ENCODE measurements around the gene MPV17L2.
A peak's percentile ranks its signal among the peaks of the same experiment; 100 is the strongest.

MPV17L2 gene

GRCh38 chr19:18191640-18192062, 1.4 kb upstream of the MPV17L2 start:
- Histone ChIP-seq H2AFZ (ENCODE audit: low read length) (peak overlapping the region; percentile 75), H3K4me2 (ENCODE audit: low read depth, low read length) (peak overlapping the region; percentile 78; the same call in 1 of the 2 replicates), H3K79me2 (ENCODE audit: low read length) (peaks cover 7% of the 10 kb centered on the region), H4K20me1 (ENCODE audit: insufficient read depth, low read length) (no peaks in the 10 kb centered on the region), H3K4me1 (ENCODE audit: low read length) (peaks cover 8% of the 10 kb centered on the region; the same call in 1 of the 2 replicates), H3F3A (ENCODE audit: insufficient read depth, low read length) (peaks cover 11% of the 10 kb centered on the region), H3K36me3 (replicated peaks; ENCODE audit: insufficient read depth, low read length) (no peaks in the 10 kb centered on the region), H3K4me3 (ENCODE audit: low read length) (peak overlapping the region; percentile 57), H3K9ac (ENCODE audit: low read length) (no peak overlapping the region), H3K27ac (ENCODE audit: low read length) (peak overlapping the region; percentile 44; the same call in 1 of the 2 replicates), H3K9me3 (replicated peaks; ENCODE audit: insufficient read depth, low read length) (no peaks in the 10 kb centered on the region), H3K9me2 (replicated peaks; ENCODE audit: insufficient read depth, low read length) (no peaks in the 10 kb centered on the region), H3K27me3 (replicated peaks; ENCODE audit: insufficient read depth, low read length) (no peaks in the 10 kb centered on the region)
- no peak for DNase-seq
- TF ChIP-seq EZH2phosphoT487 (IDR thresholded peaks at IDR 0.05; ENCODE audit: low read length): no peak
- TF ChIP-seq EZH2 (optimal IDR thresholded peaks at IDR 0.05; ENCODE audit: low read depth, low read length): no peak
- TF ChIP-seq CTCF (IDR thresholded peaks at IDR 0.05; ENCODE audit: low read length): no peak

GRCh38 chr19:18193388-18194180, 566 bp downstream of the MPV17L2 start:
- DNase-seq: no peak
- H3F3A ChIP-seq (ENCODE audit: insufficient read depth, low read length): peaks cover 11% of the 10 kb centered on the region
- H3K4me2 ChIP-seq (ENCODE audit: low read depth, low read length): peak overlapping the region; percentile 98
- no peaks in the 10 kb centered on the region for H3K36me3 ChIP-seq (replicated peaks; ENCODE audit: insufficient read depth, low read length)
- peak overlapping the region; percentile 90 for H3K4me3 ChIP-seq (ENCODE audit: low read length)
- peak overlapping the region; percentile 83 for H2AFZ ChIP-seq (ENCODE audit: low read length)
- TF ChIP-seq EZH2phosphoT487 (IDR thresholded peaks at IDR 0.05; ENCODE audit: low read length) (no peak), EZH2 (optimal IDR thresholded peaks at IDR 0.05; ENCODE audit: low read depth, low read length) (no peak), CTCF (IDR thresholded peaks at IDR 0.05; ENCODE audit: low read length) (no peak)
- no peaks in the 10 kb centered on the region for H3K9me2 ChIP-seq (replicated peaks; ENCODE audit: insufficient read depth, low read length)
- no peaks in the 10 kb centered on the region for H4K20me1 ChIP-seq (ENCODE audit: insufficient read depth, low read length)
- peak overlapping the region; percentile 73 for H3K9ac ChIP-seq (ENCODE audit: low read length)
- H3K9me3 ChIP-seq (replicated peaks; ENCODE audit: insufficient read depth, low read length): no peaks in the 10 kb centered on the region
- H3K4me1 ChIP-seq (ENCODE audit: low read length): peaks cover 8% of the 10 kb centered on the region; the same call in 1 of the 2 replicates
- no peaks in the 10 kb centered on the region for H3K27me3 ChIP-seq (replicated peaks; ENCODE audit: insufficient read depth, low read length)
- peak overlapping the region; percentile 24; the same call in 1 of the 2 replicates for H3K27ac ChIP-seq (ENCODE audit: low read length)
- peaks cover 7% of the 10 kb centered on the region for H3K79me2 ChIP-seq (ENCODE audit: low read length)

GRCh38 chr19:18194181-18194530, 1.1 kb downstream of the MPV17L2 start:
- Histone ChIP-seq H3F3A (ENCODE audit: insufficient read depth, low read length) (peaks cover 11% of the 10 kb centered on the region), H2AFZ (ENCODE audit: low read length) (no peak overlapping the region), H3K4me2 (ENCODE audit: low read depth, low read length) (peak overlapping the region; percentile 98), H4K20me1 (ENCODE audit: insufficient read depth, low read length) (no peaks in the 10 kb centered on the region), H3K79me2 (ENCODE audit: low read length) (peaks cover 7% of the 10 kb centered on the region), H3K27me3 (replicated peaks; ENCODE audit: insufficient read depth, low read length) (no peaks in the 10 kb centered on the region), H3K36me3 (replicated peaks; ENCODE audit: insufficient read depth, low read length) (no peaks in the 10 kb centered on the region), H3K9me2 (replicated peaks; ENCODE audit: insufficient read depth, low read length) (no peaks in the 10 kb centered on the region), H3K4me3 (ENCODE audit: low read length) (peak overlapping the region; percentile 90), H3K9ac (ENCODE audit: low read length) (no peak overlapping the region; the same call in 1 of the 2 replicates), H3K4me1 (ENCODE audit: low read length) (peaks cover 8% of the 10 kb centered on the region; the same call in 1 of the 2 replicates), H3K27ac (ENCODE audit: low read length) (no peak overlapping the region), H3K9me3 (replicated peaks; ENCODE audit: insufficient read depth, low read length) (no peaks in the 10 kb centered on the region)
- TF ChIP-seq CTCF (IDR thresholded peaks at IDR 0.05; ENCODE audit: low read length) (no peak), EZH2 (optimal IDR thresholded peaks at IDR 0.05; ENCODE audit: low read depth, low read length) (no peak)
- no peak for DNase-seq

All from MM.1S (cell line).